ENCODE results near the gene ABL1.

Gene ABL1

DNA sequence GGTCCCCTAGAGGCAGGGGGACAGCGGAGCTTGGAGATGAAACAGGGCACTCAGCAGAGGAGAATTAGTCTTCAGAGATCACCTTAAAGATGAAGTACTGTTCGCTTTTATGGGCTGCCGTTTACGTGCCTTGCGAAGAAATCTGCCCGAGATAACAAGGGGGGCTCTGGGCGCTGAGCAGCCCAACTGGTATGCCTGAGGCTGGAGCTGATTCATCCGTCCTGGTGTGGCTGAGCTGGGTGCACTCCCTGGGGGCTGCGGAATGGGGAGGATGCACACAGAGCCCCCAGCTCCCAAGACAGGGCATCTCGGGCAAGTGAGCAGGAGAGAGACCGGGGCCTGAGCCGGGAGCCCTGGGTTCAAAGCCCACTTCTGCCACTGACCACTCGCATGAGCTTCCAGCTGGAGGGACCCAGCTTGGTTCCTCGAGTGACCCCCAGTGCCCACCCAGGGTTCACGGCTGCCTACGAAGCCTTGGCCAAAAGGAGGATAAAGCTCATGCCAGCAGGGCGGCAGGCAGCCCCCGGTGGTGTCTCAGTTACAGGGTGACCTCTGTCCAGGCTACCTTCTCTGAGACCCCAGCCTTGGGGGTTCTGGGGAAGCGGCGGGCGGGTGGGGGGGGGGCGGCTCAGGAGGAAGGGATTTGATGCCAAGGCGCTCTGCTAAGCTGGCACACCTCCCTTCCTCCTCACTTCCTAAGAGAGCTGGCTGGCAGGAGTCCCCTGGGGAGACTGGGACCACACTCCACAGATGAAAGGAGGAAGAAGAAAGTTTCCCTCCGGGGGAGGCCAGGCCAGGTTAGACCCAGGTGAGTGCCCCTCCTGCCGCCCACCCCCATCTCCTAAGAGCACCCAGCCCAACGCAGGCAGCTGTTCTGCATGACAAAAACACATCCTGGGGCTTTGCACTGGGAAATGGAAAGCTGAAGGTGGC is 98.3 kb downstream of the ABL1 start:
- Histone ChIP-seq H3K4me2 (ENCODE audit: low read depth, low read length, poor library complexity, severe bottlenecking) (no peak overlapping the region), H3K9me3 (ENCODE audit: insufficient read depth, low read depth, low read length) (no peaks in the 10 kb centered on the region), H3K4me1 (ENCODE audit: insufficient read depth, low read length, poor library complexity, severe bottlenecking) (no peaks in the 10 kb centered on the region), H3F3A (ENCODE audit: low read depth) (no peaks in the 10 kb centered on the region), H3K9me2 (replicated peaks; ENCODE audit: low read depth, low read length) (no peaks in the 10 kb centered on the region), H3K79me2 (ENCODE audit: insufficient read depth, low read length) (no peaks in the 10 kb centered on the region), H3K4me3 (ENCODE audit: low read length, poor library complexity, severe bottlenecking) (no peak overlapping the region), H3K27me3 (ENCODE audit: insufficient read depth, low read length, poor library complexity, severe bottlenecking) (no peaks in the 10 kb centered on the region), H3K36me3 (ENCODE audit: insufficient read depth, low read length) (no peaks in the 10 kb centered on the region), H2AFZ (ENCODE audit: low read length) (no peak overlapping the region), H4K20me1 (ENCODE audit: insufficient read depth, low read length, poor library complexity, severe bottlenecking) (no peaks in the 10 kb centered on the region), H3K9ac (ENCODE audit: low read depth, low read length, poor library complexity, severe bottlenecking) (no peak overlapping the region)
- TF ChIP-seq, protein P1, sequence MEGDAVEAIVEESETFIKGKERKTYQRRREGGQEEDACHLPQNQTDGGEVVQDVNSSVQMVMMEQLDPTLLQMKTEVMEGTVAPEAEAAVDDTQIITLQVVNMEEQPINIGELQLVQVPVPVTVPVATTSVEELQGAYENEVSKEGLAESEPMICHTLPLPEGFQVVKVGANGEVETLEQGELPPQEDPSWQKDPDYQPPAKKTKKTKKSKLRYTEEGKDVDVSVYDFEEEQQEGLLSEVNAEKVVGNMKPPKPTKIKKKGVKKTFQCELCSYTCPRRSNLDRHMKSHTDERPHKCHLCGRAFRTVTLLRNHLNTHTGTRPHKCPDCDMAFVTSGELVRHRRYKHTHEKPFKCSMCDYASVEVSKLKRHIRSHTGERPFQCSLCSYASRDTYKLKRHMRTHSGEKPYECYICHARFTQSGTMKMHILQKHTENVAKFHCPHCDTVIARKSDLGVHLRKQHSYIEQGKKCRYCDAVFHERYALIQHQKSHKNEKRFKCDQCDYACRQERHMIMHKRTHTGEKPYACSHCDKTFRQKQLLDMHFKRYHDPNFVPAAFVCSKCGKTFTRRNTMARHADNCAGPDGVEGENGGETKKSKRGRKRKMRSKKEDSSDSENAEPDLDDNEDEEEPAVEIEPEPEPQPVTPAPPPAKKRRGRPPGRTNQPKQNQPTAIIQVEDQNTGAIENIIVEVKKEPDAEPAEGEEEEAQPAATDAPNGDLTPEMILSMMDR (conservative IDR thresholded peaks at IDR 0.05; ENCODE audit: low read length) = no peak
- TF ChIP-seq EZH2phosphoT487 (IDR thresholded peaks at IDR 0.05; ENCODE audit: borderline replicate concordance) = no peak

DNA sequence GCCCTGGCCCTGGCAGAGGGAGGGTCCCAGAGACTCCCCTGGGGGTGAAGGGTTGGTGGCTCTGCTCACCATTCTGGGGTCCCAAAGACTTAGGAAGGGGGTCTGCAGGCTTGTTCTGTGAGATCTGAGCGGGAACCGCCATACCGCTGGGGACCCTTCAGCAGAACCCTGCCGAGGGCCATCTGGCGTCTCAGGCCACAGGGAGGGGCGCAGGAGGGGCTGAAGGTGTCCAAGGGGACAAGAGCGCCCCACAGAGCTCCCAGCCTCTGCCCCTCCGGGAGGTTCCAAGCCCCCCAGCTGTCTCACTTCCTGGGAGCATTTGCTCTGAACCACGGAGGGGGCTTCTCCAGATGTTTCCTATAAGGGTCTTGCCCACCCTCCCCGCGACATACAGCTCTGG is 99.2 kb downstream of the ABL1 start:
- H3K9me2 ChIP-seq (replicated peaks; ENCODE audit: low read depth, low read length) = no peaks in the 10 kb centered on the region
- H3K27me3 ChIP-seq (ENCODE audit: insufficient read depth, low read length, poor library complexity, severe bottlenecking) = no peaks in the 10 kb centered on the region
- no peaks in the 10 kb centered on the region for H3F3A ChIP-seq (ENCODE audit: low read depth)
- H3K36me3 ChIP-seq (ENCODE audit: insufficient read depth, low read length) = no peaks in the 10 kb centered on the region
- H3K9me3 ChIP-seq (ENCODE audit: insufficient read depth, low read depth, low read length) = no peaks in the 10 kb centered on the region
- no peak overlapping the region for H2AFZ ChIP-seq (ENCODE audit: low read length)
- H3K4me1 ChIP-seq (ENCODE audit: insufficient read depth, low read length, poor library complexity, severe bottlenecking) = no peaks in the 10 kb centered on the region
- TF ChIP-seq EZH2phosphoT487 (IDR thresholded peaks at IDR 0.05; ENCODE audit: borderline replicate concordance) = no peak
- TF ChIP-seq, protein P1 (conservative IDR thresholded peaks at IDR 0.05; ENCODE audit: low read length) = no peak
- H4K20me1 ChIP-seq (ENCODE audit: insufficient read depth, low read length, poor library complexity, severe bottlenecking) = no peaks in the 10 kb centered on the region
- no peak overlapping the region for H3K4me2 ChIP-seq (ENCODE audit: low read depth, low read length, poor library complexity, severe bottlenecking)
- H3K9ac ChIP-seq (ENCODE audit: low read depth, low read length, poor library complexity, severe bottlenecking) = no peak overlapping the region
- H3K79me2 ChIP-seq (ENCODE audit: insufficient read depth, low read length) = no peaks in the 10 kb centered on the region
- no peak overlapping the region for H3K4me3 ChIP-seq (ENCODE audit: low read length, poor library complexity, severe bottlenecking)

DNA sequence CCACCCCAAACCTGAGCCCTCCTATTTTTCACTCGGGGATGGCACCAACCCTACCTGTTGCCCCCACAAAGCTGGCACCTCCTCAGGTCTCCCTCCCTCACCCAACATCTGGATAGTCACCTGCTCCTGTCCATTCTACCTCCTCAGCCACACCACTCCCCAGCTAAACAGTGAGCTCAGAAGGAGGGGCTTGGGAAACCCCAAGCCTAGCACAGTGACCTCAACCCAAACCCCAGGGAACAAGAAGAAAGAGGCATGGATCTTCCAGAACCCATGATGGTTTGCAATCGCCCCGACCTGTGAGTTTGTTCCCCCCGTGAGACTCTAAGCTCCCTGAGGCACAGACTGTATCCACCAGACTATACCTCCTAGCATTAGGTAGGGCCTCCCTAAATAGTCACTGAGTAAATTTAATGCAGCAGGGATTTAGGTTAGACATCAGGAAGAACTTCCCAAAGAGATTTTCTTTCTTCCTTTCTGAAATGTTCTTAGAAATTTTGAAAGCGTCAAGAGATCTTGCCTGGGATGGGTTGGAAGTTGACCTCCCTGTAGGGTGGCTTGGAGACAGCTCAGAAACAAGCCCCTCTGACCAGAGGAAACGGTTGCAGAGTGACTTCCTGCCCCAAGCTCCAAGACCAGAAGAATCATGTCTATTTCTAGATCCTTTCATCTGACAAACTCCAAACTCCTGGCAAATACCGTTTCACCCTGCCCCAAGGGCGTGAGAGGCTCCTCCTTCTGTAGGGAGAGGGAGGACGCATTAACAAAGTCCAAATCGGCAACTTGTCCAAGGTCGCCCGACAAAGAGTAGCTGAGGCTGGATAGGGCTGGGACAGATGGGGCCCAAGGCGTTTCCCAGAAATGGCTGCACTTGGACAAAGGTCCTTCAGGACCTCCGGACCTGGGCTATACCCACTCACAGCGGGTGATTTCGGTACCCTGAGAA is 99.9 kb downstream of the ABL1 start:
- Histone ChIP-seq H3K36me3 (ENCODE audit: insufficient read depth, low read length) (no peaks in the 10 kb centered on the region), H3K79me2 (ENCODE audit: insufficient read depth, low read length) (no peaks in the 10 kb centered on the region), H3K9ac (ENCODE audit: low read depth, low read length, poor library complexity, severe bottlenecking) (no peak overlapping the region), H3F3A (ENCODE audit: low read depth) (no peaks in the 10 kb centered on the region), H3K4me1 (ENCODE audit: insufficient read depth, low read length, poor library complexity, severe bottlenecking) (no peaks in the 10 kb centered on the region), H3K9me2 (replicated peaks; ENCODE audit: low read depth, low read length) (no peaks in the 10 kb centered on the region), H3K9me3 (ENCODE audit: insufficient read depth, low read depth, low read length) (no peaks in the 10 kb centered on the region), H3K4me2 (ENCODE audit: low read depth, low read length, poor library complexity, severe bottlenecking) (no peak overlapping the region), H4K20me1 (ENCODE audit: insufficient read depth, low read length, poor library complexity, severe bottlenecking) (no peaks in the 10 kb centered on the region), H3K4me3 (ENCODE audit: low read length, poor library complexity, severe bottlenecking) (no peak overlapping the region), H3K27me3 (ENCODE audit: insufficient read depth, low read length, poor library complexity, severe bottlenecking) (no peaks in the 10 kb centered on the region), H2AFZ (ENCODE audit: low read length) (no peak overlapping the region)
- TF ChIP-seq, protein P1 (conservative IDR thresholded peaks at IDR 0.05; ENCODE audit: low read length) = no peak
- no peak for TF ChIP-seq EZH2phosphoT487 (IDR thresholded peaks at IDR 0.05; ENCODE audit: borderline replicate concordance)
